Suprapubic skin (tissue), 3 donors: ENCODE results near the gene FAM120AOS.

Experiments used
- CTCF ChIP-seq, 2 donors: fragments of 200-600 bp in 1 of 2; fragments of 450-650 bp in 1 of 2; sonication (generic) in 1 of 2; IDR thresholded peaks; one replicate each; pipeline ENCODE4 v1.5.1; 2016 to 2019; ENCODE audit warnings: antibody characterized with exemption in 2 of 2, mild to moderate bottlenecking in 1 of 2, moderate library complexity in 1 of 2
- POLR2A ChIP-seq, 2 donors: fragments of 450-650 bp; IDR thresholded peaks; one replicate each; pipeline ENCODE4 v1.6.1; 2017; ENCODE audit warnings: antibody characterized with exemption in 2 of 2, mild to moderate bottlenecking in 2 of 2, moderate library complexity in 2 of 2

- TF ChIP-seq CTCF (IDR thresholded peaks at IDR 0.05) (no peak), POLR2A (IDR thresholded peaks at IDR 0.05) (no peak)
These were observed 39.9 kb downstream of the FAM120AOS start for GRCh38 chr9:93413530-93413929.
